Left colon (tissue), 2 donors: ENCODE measurements around the gene FDCSP. TPM values are rescaled to one million over a fixed set of nuclear protein-coding genes. Genes with fewer than 3 reads are reported as not detected.
"Not testable (repeated sequence)": the region's sequence is repeated elsewhere in the genome, so short reads cannot be mapped to it uniquely, and the experiment has no call there.

Experiments used
- ATAC-seq: fragments of 200-7000 bp; cut with Tn5 transposase; one replicate; pipeline ENCODE4 v1.9.1; 2020; ENCODE audit warnings: mild to moderate bottlenecking, moderate library complexity
- DNase-seq, 2 donors: peaks; one replicate each; pipeline ENCODE4 v3.0.0-alpha.2; 2020
- intact Hi-C, 2 donors: fragments of 100-400 bp; cut with DNase I in 1 of 2; cut with micrococcal nuclease in 1 of 2; formaldehyde crosslinking; loops; one replicate each; pipeline versions ENCODE4 v1.11.2 to v1.14.0; 2022; cut with DNase I, micrococcal nuclease
- long read RNA-seq: library from polyadenylated mRNA; unstranded; transcript quantifications from one replicate; pipeline ENCODE4 v2.0.0, GENCODE V29; 2021
- total RNA-seq, 2 donors: library from RNA; stranded (reverse); fragmentation: NEBNext Ultra II Directional; extraction: Animal tissue kit (Norgen Biotek cat#: 25700); gene quantifications; one replicate each; pipeline ENCODE4 v1.2.1, GENCODE V29; 2021
- donor health status: DM: no; HTN: no; CAD: no.
- donor health status: DM: yes; HTN: yes; CAD: no.

The FDCSP gene
- not detected for total RNA-seq
- long read RNA-seq: 0 reads

DNA sequence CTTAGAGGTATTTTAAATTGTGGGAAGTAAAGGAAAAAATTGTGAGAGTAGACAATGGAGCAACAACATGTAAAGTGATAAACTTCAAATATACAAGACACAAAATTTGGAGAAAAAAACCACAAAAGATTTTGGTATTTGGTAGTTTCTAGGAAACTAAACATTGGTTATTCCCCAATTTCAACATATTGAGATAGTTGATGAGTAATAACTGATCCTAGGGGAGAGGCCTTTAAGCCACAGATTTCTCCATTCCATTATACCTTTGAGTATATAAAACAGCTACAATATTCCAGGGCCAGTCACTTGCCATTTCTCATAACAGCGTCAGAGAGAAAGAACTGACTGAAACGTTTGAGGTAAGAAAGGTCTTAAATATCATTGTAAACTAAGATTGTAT is at the start of gene FDCSP:
FDCSP (plus strand) TSS at position 301 of the 400 bp plus-strand sequence. CDS start 5,071 bp downstream, outside the sequence.
- no peak for DNase-seq
- intact Hi-C loops: no loop called here
- ATAC-seq: no peak

DNA sequence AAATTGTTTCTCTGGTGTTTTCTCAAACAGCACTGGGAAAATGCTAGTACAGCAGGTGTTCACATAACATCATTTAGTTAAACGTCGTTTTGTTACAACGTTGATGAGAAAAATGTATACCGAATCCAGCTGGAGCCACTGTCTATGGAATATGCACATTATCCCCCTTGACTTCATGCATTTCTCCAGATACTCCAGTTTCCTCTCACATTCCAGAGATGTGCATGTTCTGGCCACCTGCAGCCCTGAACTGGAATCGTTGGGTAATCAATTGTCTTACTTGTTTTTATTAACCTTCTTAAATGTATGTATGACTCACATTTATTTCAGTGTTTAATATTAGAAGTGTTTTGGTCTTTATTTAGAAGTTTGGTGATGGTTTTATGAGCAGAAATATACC is 48.8 kb upstream of the FDCSP start:
- ATAC-seq (no peak), DNase-seq (no peak)
- intact Hi-C loops: no loop called here

DNA sequence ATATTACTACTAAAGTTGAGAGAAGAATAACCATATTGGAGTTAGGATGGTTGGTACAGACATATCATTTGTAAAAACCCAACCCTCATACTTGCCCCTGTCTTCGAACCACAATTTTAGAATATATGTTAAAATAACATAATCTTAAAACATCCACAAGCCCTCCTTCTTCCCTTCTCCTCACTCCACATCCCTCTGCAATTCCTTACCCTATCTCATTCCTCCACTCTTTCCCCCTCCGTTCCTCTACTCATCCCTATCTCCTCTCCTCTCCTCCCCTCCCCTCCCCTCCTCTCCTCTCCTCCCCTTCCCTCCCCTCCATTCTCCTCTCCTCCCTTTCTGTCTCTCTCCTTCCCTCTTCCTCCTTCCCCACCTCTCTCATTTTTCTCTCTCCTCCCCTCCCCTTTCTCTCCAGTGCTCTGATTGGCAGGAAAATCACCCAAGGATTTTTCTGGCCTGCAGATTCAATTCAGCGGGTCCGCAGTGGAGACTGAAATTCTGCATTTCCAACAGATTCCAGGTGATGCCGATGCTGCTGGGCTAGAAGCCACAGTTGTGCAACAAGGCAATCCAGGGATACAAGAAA is 47.8 kb upstream of the FDCSP start:
- ATAC-seq (no peak), DNase-seq (no peak)
- intact Hi-C loops: no loop called here

DNA sequence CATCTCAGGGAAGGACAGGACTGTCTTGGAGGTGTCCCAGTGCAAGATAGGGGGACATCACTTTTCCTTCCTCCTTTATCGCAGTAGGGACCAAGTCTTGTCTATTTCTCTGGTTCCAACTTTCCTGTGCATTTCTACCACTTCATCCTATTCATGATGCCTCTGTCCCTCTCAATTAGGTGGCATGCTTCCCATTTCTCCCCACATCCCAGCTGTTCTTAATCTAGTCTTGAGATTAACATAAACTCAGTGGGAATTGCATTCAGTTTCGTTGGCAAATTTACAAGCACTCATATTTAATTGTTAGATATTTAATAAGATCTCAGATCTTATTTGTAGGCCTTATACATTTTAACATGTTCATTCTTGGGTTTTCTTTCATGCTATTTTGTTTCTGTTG is 46.1 kb upstream of the FDCSP start:
- no peak for ATAC-seq
- no peak for DNase-seq
- intact Hi-C loops: no loop called here

DNA sequence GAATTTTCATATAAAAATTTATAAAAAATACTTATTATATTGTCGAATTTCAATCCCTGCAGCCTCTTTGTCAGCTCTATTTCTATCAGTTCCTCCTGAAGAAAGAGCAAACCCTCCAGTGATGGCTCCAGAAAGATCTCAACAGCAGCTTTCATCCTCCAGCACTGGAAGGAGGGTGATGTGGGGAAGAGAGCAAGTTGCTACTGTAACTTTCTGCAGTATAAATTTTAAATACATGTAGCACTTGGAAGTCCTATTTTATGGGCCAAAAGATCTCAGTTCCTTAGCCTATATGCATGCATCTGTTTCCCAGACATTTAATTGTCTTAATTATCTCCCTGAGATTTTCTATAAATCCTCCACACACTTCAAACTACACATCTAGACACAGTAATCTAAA is 44.1 kb upstream of the FDCSP start:
- DNase-seq (no peak), ATAC-seq (no peak)
- intact Hi-C loops: no loop called here

DNA sequence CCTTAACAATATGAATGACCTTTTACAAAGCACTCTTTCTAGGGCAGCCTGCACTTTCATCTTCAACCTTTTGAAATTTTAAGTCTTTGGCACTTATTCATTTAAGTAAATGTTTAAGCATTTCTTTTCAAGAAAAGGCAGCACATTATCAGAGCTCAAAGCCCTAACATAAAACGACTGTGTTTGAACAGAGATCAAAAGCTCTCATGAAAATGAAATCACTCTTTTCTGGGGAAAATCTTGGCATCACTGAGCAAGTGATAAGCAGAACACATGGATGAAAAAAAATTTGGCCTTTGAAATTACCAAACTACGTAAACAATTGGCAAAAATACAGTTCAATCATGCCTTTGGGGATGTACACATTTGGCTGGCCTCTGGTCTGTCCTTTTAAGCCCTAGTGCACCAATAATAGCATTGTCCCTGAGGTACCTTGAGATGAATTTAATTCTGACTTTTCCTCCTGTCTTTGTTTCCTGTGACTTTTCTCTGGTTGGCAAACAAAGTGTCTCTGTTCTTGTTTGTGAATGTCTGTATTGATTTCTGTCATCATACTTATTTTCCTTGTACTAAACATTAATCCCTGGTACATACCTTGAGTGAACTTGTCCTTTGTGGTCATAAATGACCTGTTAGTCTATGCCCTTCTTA is 43.3 kb upstream of the FDCSP start:
- ATAC-seq (no peak), DNase-seq (no peak)
- intact Hi-C loops: no loop called here

DNA sequence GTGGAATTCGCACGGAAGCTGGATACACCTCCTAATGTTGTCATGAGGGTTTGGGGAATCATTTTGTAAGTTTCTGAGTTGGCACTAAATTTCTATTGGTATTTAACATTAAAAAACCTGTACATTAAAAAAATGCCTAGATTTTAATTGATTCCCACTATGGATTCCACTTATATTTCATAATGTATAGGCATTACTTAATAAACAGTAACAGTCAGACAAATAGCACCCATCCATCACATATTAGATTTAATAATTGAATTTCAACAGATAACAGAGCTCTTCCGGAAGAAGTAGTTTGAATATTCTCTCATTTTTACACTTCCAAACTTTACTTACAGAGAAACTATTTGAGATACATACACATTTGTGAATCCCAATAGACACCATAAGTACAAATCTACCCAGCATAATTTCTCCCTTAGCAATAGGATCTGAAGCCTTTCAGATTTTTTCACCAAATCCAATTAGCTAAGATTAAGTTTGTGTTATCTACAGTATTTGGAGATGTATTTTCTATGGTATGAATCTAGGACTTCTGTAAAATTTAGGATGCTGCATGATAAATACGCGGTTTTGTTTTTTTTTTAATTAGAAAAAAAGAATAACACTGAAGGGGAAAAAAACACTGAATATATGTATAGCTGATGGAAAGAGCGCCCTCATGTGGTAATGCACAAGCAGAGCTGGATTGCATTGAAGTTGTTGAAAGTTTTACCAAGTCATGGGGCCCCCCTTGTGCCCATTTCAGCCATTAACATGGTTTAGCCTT is 42.6 kb upstream of the FDCSP start:
- DNase-seq (peak; percentile 12 to 18), ATAC-seq (peak; percentile 56)
- intact Hi-C loops: no loop called here

DNA sequence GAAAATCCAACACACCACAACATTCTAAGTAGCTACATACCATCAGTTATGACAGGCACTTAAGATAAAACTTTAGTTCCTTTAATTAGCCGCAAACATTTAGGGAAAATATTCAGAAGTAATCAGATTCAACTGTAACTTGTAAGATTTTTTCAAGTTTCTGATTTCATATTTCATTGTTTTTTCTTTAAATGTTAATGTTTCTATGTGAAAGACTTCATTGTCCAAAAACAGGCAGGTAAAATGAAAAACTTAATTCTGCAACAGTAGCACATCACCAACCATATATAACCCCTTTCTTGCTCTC is 42.0 kb upstream of the FDCSP start:
- intact Hi-C loops: no loop called here
- ATAC-seq (no peak), DNase-seq (no peak)

DNA sequence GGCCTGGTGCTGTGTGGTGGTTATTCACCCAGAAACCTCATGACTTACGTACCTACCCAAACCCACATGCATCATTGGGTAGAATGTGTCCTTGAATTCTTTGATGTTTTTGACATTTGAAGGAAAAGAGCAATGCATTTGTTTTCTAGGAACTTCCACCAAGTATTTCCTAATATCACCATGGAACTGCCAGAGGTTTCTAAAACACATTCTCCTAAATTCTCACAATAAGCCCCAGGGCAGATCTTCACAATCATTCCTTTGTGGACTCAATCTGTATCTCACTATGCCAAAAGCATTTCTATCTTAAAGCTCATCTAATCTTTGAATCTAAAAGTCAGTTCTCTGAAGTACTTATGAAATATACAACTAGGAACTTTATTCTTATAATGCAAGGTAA is 38.7 kb upstream of the FDCSP start:
- intact Hi-C loops: no loop called here

DNA sequence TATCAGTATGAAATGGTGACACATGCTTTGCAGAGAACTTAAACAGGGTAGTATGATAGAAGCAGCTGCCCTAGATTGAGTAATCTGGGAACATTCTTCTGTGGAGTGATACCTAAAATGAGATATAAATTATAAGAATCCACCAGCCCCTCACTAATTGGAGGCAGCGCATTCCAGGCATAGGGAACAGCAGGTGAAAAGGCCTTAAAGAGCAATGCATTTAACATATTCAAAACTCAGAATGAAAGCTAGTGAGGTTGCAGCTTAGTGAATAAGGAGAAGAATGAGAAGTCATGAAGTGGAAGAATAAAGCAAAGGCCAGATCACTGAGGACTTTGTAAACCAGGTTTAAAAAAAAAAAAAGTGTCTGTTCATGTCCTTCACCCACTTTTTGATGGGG is 35.3 kb upstream of the FDCSP start:
- intact Hi-C loops: no loop called here
- DNase-seq (no peak), ATAC-seq (no peak)

More for the DNA sequence above, 38.7 kb upstream of the FDCSP start:
- DNase-seq (no peak), ATAC-seq (no peak)

DNA sequence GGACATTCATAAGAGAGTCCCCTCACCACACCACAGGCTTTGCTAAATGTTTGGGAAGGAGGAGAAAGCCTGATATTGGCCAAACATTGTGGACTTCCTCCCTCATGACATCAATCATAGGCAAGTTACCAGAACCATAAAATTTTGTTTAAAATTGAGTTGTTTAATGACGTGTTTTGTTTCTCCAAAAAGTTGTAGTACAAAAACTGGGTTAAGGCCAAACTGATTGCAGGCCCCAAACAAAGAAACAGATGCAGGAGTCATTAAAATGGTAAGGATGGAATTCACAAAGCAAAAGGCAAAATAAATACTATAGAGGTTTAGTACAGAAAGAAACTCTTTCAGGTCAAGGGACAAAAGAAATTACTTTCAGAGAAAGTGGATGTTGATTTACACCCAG is 34.3 kb upstream of the FDCSP start:
- no peak for ATAC-seq
- DNase-seq: no peak
- intact Hi-C loops: no loop called here

DNA sequence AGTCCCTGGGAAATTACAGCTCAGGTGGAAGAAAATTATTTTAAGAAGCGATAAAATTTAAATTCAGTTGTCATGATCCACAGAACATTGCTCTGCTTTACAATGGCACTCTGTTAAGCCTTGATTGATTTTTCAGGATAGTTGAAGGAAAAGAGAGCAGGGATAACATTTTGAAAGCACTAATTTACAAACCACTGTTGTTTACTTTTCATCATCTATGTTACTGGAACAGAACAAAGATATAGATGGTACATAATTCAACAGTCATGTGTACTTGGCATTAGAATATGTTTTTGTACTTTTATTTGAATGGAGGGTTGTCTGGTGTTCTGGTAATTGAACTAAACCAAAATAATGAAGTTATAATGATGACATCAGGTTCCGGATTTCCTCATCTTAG is 33.0 kb upstream of the FDCSP start:
- no peak for DNase-seq
- no peak for ATAC-seq
- intact Hi-C loops: no loop called here

DNA sequence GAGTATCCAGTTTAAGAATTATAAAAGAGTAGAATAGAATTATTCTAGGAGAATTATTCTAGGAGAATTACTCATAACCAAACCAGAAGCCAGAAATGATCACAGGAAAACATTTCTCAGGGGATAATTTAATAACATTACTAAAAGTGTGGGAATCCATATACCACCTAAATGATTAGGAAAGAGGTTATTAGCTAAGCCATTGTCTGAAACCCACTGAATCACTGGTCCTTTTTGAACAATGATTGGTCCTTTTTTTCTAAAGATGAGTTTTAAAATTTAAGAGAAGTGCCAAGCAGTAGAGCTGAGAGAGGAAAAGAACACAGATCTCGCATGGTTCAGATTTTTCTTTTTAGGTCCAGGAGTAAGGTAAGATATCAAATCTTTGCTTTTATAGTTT is 30.5 kb upstream of the FDCSP start, which contains the start of gene ODAM:
ODAM (plus strand) TSS at position 301 of the 400 bp plus-strand sequence. CDS start 819 bp downstream, outside the sequence.
- no peak for DNase-seq
- ATAC-seq: no peak
- intact Hi-C loops: no loop called here

DNA sequence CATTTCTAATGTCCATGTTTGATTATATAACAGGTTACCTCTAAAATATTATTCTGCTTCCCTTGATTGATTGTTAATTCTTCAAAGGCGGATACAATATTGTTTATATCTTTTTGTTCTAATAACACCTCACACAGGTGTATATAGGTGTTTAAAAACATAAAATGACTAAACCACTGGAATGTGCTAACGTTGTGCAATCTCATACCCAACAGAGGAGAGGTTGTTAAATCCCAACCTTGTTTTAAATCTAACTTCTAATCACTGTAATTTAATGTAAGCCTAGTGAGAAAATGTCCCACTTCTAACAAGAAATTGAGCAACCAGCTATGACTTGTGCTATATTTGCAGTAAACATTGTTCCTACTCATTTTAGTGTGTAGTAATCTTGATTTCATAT is 29.1 kb upstream of the FDCSP start:
- ATAC-seq: no peak
- intact Hi-C loops: no loop called here
- DNase-seq: no peak

DNA sequence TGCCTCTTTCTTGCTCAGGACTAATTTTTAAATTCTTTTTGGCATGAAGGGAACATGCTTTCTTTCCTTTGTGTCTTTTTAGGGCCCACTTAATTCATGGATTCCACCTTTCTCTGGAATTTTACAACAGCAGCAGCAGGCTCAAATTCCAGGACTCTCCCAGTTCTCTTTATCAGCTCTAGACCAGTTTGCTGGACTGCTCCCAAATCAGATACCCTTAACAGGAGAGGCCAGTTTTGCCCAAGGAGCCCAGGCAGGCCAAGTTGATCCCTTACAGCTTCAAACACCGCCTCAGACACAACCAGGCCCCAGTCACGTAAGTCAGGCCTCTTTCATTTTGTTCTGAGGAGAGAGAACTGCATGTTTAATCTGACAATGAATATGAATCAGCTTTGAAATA is 28.1 kb upstream of the FDCSP start:
- ATAC-seq (peak; percentile 77), DNase-seq (peak; percentile 11 to 27)
- intact Hi-C loops: no loop called here

DNA sequence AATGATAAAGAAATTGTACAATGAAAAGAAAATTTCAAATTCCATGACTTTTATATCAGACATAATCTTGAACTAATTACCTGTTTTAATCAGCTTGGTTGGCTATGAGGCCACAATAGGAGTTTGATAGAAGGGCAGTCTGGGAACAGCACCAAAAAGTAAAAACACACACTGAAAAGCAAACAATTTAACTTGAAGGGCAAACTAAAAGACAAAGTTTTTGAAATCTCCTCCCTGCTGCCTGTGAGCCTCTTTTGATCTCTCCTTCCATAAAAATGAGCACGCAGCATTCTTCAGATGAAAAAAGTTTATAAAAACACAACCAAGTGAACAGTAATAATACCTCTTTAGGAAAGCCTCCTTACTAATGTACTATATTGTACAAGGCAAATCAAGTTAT is 22.3 kb upstream of the FDCSP start:
- intact Hi-C loops: no loop called here
- no peak for DNase-seq
- ATAC-seq: no peak

DNA sequence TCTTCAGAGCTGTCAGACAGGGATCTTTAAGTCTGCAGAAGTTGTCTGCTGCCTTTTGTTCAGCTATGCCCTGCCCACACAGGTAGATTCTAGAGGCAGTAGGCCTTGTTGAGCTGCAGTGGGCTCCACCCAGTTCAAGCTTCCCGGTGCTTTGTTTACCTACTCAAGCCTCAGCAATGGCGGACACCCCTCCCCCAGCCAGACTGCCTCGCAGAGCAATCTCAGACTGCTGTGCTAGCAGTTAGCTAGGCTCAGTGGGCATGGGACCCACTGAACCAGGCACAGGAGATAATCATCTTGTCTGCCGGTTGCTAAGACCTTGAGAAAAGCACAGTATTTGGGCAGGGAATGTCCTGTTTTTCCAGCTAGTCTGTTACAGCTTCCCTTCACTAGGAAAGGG is 13.2 kb upstream of the FDCSP start:
- intact Hi-C loops, DNase-seq, ATAC-seq: not testable (repeated sequence)

DNA sequence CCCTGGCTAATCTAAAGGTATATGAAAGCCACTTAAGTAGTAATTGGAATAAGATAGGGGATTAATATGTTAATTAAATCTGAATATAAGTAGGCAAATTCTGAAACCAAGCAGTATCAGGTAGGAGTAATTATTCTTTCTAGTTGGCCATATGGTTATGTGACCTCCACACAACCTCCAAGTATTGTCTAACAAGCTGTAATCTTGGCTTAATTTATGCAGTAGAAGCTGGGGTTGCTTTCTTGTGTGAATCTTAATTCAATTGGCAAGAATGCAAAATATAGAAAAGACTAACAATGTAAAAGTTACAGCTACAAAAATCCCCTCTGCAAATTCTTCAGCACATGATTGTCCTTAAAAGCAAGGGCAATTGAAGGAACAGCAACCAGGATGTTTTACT is 9.8 kb upstream of the FDCSP start:
- intact Hi-C loops, DNase-seq, ATAC-seq: not testable (repeated sequence)

DNA sequence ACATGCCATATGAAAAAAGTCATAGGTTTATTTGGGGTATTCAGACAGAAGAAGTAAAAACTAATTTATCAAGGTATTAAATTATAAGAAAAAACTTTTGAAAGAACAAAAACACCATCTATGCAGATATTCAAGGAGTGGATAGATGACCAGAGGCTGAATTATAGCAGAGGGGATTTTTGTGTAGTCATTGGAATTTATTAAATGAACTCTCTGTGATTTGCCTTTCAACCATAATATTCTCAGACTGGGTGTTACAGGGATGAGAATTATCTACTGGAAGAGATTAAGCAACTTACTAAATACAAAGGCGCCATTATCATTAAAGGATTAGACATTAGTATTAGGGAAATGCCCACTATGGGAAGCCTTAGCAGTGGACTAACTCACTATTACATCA is 9.4 kb upstream of the FDCSP start:
- ATAC-seq, DNase-seq, intact Hi-C loops: not testable (repeated sequence)

DNA sequence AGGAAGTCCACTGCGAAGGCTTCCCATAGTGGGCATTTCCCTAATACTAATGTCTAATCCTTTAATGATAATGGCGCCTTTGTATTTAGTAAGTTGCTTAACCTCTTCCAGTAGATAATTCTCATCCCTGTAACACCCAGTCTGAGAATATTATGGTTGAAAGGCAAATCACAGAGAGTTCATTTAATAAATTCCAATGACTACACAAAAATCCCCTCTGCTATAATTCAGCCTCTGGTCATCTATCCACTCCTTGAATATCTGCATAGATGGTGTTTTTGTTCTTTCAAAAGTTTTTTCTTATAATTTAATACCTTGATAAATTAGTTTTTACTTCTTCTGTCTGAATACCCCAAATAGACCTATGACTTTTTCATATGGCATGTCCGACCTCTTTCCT is 4.5 kb upstream of the FDCSP start:
- ATAC-seq, DNase-seq, intact Hi-C loops: not testable (repeated sequence)
